HG02973 (cell line): Measurements from ENCODE around the gene COBL.

ENCODE experiments used
- ATAC-seq: cut with Tn5 transposase; IDR thresholded peaks from one replicate; pipeline ENCODE4 v1.9.1; 2021; ENCODE audit warnings: moderate library complexity; ENCODE audit not compliant: unreplicated experiment

Gene COBL

DNA sequence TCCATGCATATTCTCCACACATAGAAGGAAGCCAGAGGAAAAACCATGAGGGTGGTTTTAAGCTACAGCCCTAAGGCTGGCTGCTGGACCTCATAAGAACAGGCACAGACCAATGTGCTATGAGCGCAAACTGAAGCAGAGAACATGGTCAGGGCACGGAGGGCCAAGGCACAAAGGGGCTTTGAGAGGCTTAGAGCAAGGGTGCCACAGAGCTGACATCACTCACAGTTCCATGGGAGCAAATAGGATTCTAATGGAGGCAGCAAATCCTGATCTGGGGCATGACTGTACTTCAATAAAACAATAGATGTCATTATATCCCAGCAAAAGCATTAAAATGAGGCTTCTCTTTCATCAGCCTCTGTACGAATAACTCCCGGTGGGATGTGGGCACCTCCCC is 162.4 kb downstream of the COBL start:
- ATAC-seq: no peak

DNA sequence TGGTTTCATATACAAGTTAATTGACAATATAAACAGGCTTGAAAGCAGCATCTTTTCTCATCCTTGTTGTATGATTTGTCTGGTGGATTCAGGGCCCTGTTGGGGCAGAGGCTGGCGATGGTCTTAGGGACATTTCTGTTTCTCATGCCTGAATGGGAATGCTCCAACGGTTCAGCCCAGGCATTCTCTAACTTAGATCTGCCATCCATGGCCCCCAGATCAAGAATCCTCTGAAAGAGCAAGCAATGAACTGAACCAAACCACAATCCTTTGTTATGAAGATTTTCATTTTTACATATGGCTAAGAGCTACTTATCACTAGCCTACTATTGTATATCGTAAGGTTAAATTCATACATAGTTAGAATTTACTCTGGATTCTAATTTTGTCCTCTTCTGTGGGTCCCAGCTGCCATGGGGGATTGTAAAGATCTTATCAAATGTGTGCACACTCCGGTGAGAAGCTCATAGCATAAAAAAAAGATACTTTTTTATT is 163.9 kb downstream of the COBL start:
- ATAC-seq: no peak

DNA sequence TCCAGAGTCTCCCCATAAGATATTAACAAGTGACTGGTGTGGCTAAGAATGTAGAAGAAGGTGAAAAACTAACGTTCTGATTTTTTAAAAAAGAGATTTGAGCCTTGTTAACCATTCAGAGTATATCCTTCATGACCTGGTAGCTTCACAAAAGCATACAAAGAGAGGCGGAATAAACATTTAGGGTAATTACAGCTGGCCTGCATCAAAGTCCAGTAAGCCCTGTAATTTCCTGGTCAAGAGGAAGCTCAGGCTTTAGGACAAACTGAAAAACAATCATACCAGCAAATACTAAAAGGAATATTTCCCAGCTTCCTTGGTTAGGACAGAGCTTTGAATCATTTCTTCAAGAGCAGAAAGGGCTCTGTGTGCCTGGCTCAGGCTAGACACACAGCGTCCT is 165.2 kb downstream of the COBL start:
- no peak for ATAC-seq

DNA sequence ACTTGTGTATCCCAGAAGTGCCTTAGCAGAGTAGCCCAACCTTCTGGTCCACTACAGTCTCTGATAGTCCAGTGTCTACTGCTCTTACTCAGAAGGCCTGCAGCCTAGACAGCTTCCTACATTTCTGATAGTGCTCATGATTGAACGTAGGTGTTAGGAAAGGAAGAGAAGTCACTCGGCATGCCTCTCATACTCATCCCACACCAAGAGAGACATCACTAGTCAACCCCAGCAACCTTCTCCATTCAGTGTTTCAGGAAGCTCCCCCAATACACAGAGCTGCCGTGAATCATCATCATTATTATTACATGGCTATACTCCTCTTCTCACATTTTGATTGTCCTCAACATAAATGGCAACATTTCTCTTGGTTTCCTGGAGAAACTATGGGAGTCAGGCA is 166.4 kb downstream of the COBL start:
- ATAC-seq: no peak

DNA sequence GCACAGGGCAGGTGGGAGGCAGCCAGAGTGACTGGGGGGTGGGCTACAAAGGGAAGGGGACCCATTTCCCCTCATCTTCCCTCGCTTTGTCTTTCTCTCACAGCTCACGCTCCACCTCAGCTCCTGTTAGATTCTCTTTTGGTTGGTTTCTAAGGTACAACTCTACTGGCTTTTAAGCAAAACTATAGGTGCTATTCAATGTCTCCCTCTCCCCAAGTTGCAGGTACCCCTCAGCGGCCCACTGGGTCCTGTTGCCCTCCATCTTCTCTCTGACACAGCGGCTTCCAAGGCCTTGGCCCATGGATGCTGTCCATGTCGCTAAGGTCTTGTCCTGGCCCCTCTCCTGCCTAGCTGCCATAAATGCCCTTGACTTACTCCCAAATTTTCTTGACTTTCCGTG is 168.4 kb downstream of the COBL start:
- ATAC-seq: no peak

DNA sequence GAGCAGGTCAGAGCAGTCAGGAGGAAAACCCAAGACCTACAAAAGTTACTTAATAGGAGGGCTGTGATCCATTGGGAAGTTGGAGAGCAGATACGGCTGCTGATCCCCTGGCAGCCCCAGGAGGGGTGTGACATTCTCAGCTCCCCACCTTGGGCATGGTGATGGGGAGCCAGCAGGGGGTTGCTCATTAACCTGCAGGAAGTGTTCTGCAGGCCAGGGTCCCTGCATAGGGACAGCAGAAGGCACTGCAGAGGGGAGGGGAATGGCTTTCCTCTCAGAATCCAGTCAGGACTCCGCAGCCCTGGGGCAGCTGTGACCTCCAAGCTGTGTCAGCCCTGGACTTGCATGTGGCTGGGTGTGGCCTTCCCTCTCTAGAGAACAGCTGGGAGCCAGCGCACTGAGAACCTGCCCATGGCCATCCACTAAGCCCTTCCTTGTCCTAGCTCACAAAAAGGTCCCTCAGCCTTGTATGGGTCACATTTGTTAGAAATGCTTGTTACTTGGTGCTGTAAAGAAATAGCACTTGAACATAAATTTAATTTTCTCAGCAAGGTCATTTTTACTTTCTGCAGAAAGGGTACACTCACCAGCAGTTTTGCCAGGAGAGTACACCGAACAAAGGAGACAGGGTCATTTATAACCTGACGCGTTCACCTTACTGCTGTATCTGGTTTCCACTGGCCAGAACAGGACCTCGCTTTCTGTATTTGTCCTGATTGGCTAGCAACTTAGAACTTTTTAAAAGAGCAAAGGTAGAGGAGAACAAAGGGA is 169.6 kb downstream of the COBL start:
- ATAC-seq: no peak

DNA sequence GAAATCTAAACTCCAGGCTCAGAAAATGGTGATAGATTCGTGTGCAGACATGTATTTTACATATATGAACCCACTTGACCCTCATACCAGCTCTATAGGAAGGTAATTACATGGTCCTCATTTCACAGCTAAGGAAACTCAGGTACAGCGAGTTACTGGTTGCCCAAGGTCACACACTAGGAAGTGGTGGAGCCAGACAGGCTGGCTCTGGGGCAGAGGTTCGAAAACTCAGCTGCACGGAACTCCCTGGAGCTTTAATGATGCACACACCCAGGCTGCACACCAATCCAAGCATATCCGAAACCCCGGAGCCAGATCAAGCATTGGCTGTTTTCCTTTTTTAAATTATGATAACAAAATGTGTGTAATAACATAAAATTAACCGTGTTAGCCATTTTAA is 172.4 kb downstream of the COBL start:
- no peak for ATAC-seq

DNA sequence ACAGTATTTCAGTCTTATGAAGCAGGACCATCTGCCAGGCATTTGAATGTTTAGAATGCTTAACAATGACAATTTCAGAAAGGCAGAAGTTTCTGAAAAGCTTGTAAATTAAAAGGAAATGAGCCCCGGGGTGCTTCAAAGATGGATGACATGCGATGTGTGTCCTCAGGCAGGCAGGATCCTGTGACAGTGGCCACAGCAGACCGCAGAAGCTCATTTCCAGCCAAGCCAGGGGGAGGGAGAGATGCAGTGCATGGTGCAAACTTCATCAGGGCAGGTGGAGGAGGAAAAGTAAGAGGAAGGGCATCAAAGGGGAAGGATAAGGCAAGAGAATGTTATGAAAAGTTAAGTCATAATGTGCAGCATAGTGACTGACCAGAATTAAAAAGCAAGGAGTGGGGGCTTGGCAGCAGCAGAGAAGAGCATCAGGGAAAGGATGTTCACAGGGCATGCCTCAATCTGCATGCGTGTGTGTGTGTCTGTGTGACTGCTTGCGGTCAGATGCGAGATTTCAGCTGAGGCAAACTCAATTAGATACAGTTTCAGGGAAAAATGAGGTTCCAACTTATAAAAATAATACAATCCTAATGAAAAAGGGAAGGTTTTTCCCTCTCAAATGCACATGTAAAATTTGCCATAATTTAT is 173.7 kb downstream of the COBL start:
- ATAC-seq: no peak

DNA sequence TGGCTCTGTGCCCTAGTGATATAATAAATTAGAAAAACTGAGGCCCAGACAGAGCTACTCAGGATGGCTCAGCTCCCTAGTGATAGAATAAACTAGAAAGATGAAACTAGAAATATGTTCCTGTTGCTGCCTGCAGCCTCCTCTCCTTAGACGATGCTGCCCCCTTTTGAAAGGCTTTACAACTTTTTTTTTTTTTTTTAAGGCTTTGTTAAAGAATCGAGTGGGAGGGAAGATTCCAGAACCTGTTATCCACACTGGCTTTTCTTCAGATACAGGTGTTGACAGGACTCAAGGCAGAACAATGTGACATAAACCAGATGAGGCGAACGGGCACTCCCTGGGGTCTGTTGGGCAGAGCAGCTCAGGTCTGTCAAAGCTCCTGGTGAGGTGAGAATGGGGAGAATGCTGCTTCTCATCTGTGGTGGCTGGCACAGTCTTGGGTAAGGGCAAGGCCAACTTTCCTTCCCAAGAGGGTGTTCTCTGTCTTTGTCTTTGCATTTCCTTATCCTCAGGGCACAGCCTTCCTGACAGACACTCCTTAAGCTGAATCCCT is 175.1 kb downstream of the COBL start:
- ATAC-seq: no peak

DNA sequence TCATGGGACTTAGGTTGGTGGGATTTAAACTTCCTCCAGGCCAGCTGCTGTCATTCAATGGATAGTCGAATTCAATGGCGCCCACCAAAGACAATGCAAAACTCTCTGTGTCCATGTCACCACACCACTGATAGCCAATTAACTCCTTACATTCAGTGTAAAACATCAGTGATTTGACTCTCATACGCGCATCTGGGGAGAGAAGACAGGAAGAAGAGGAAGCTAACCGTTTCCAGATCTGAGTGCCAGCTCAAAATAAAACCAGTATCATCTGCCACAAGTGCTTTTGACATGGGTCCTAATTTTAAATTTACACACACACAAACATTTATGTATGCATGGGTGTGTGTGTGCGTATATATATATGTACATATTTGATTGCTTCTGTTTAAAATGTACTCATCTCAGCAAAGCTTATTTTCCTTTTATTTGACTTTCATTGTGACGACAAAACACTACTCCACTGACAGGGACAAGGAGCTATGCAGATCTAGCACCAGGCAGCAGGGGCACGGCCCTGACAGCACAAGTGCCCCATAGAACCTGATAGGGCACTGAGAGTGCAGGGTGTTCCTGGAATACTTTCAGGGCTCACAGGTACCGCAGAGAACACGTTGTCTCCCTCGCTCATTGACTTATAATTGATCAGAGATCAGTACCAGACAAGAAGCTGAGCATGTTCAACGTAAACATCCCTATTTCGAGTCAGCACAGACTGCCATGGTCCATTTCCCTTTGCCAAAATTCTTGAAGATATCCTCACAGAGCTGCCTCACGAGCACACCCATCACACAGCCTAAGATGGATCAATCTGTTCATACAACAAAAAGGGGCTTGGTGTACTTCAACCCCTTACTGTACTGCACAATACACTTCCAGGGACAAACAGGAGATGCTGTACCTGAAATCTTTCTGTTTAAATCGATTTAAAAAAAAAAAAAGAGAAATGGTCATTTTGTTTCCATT is 176.1 kb downstream of the COBL start:
- ATAC-seq: no peak

DNA sequence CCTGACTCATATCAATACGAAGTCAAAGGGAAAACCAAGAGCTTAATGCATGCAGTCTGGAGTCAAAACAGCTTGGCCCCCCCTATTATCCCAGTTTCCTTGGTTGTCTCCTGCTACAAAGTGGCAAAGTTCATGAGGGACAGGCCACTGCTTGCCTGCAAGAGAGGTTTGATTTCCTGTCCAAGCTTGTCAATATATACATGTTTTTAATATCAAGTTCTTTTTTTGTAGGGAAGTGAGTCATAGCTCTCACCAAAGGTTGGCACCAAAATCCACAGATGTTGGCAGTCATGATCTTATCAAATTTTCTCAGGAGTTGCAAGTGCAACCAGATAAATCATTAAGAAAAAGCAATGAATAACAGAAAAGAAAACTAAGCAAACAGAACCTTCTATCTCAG is 176.8 kb downstream of the COBL start:
- no peak for ATAC-seq

DNA sequence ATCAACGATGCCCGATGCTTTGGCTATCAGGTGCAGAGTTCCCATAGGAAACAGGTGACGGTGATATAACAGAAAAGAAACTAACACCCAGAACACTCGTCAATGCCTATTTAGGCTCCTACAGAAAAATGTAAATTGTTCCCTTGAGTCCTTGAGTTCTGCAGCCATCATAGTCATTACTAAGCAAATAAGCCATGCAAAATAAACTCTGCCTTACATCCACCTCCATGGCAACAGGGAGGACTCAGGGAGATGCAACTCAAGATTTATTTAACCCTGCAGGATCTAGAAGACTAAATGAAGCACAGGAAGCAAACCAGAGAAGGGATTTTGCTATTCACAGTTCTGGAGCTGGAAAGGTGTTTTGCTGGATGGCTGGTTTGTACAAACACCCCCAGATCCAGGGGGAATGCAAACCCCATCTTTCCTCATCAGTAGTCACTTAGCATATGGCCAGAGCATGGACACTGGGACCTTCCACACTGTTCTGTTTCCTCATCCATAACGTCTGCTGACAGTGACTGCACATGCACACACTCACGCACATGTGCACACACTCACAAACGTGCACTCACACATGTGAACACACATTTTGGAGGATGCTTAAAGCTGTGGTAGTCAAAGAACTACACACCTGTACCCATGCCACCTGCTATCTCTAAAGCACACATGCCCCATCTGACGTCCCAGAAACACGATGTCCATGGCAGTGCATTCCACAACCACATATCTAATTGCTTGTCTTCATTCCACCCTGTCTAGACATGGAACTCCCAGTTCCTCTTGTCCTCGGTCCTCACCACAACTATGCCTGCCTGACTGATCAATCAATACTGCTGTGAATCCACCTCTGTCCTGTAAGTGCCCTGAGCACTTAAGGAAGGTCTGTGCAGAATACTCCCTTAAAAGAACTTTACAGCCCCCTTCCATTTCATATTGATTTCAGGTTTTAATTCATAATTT is 178.2 kb downstream of the COBL start:
- no peak for ATAC-seq

DNA sequence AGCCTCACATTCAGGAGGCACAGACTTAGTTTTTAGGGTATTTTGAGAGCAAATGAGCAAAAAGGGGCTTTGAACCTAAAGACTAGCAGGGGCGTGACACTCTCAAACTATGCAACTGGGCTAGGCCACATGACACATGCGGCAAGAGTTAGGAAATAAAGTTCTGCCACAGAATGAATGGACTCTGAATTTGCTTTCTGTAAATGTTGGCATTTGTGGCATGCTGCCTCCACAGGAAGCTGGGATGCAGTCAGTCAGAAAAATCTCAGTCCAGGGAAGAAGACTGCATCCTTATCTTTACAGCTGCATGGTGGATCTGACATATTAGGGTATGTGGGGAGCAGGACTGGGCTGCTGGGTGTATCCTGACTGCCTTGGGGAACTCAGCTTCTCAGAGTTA is 181.0 kb downstream of the COBL start:
- no peak for ATAC-seq

DNA sequence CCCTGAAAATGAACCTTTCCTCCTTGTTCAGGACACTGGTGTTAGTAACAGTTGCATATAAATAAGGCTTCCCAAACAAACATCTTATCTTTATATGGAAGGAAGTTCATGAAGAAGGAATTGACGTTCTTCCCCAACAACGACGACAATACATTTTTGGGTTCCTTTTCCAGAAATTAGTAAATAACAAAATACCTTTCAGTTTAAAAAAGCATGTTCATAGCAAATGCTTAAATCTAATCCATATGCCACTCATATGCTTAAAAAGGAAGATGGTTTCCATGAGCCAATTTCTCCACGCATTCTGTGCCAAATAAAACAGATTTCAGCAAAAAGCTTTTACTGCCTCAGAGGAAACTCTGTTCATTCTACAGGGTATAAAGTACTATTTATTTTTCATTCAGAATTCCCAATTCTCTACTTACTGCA is 182.6 kb downstream of the COBL start:
- no peak for ATAC-seq

DNA sequence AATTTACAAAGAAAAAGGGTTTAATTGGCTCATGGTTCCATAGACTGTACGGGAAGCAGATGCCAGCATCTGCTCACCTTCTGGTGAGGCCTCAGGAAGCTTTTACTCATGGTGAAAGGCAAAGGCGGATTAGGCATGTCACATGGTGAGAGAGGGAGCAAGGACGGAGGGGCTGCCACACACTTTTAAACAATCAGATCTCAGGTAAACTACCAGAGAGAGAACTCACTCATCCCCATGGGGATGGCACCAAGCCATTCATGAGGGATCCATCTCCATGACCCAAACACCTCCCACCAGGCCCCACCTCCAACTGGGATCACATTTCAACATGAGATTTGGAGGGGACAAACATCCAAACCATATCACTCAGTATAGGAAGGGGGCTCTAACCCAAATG is 183.9 kb downstream of the COBL start:
- no peak for ATAC-seq

DNA sequence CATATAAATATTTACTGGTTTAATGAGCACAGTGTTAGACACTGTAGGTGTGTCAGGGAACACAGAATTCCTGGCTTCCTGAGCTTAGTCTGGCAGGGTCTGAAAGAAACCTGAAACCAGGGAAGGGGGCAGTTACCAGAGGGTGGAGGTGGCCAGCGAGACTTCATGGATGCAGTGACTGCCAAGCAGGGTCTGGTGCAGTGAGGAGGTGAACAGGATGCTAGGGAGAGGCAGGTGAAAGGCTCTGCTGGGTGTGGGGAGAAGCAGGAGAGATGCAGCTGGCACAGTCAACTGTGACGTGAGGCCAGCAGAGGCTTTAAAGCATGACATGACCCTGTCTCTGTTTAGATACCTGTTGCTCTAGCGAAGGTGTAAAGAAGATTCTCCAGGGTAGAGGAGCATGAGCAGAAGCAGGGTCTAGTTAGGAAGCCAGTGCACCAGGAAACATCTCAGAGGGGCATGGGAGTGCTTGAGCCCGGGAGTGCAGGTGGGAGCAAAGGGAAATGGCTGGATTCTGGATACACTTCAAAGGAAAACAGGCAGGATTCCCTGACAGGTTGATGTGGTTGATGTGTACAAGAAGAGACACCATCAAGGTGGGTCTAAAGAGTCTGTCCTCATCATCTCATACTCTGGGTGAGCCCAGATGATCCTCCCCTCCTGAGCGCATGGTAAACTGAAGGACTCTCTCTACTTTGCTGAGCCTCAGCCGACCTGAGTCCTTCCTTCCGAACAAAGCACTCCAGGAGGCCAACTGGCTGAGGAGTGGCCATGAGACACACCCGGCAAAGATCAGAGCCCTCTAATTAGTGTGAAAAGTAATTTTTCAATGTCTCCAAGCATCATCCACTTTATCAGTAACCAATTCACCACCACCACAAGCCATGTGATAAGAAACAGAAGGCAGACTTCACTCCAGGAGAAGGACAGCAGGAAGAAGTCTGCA is 186.8 kb downstream of the COBL start:
- ATAC-seq: no peak

DNA sequence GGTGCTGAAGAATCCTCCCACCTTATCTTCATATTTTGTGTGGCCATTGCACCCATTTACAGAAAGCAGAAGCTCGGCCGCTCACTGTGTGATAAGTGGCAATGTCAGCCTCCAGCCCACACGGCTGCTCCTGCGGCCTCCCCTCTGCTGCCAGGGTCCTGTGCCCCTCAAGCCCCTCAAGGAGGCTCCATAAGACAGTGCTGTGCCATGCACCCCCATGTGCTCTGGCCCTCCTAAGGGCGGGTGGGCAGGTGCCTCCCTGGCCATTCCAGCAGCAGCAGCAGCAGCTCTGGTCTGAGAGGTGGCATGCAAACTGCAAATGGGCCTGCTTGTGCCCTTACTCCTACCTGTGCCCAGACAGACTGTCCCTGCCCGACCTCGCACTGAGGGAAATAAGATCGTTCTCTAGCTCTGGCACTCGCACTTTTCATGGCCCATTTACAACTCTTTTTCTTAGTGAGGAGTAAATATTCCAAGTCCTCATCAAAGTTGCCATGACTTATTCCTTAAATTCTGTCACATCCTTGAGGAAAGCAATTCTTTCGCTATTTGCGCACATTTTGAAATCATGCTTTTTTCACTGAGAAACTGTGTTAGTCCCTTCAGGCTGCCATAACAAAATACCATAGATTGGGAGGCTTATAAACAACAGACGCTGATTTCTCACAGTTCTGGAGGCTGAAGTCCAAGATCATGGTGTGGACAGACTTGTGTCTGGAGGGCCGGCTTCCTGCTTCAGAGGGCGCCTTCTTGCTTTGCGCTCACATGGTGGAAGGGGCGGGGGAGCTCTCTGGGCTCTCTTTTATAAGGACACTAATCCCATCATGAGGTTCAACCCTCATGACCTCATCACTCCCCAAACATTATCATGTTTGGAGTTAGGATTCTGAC is 187.8 kb downstream of the COBL start:
- no peak for ATAC-seq

DNA sequence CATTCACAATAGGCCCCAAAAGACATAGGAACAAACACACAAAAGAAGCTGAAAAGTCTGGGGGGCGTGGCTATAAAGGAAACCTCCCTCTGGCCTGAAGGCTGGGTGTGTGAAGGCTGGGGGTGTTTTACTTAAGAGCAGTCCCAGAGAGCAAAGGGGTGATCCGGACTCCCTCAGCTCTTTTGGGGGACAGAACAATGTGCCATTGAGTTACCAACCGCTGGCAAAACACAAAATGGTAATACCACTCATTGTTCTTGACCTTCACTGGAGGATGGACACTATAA is 189.0 kb downstream of the COBL start:
- no peak for ATAC-seq
